Naive B cell (primary cell): ENCODE data around the gene AADAT. TPM values are rescaled to one million over a fixed set of nuclear protein-coding genes. Genes with fewer than 3 reads are reported as not detected.

Source experiments
- ATAC-seq, 2 donors: fragments of 150-1000 bp; cut with Tn5 transposase; 2 replicates each; pipeline ENCODE4 v1.10.0; 2021; ENCODE audit warnings: low read depth in 2 of 2, mild to moderate bottlenecking in 2 of 2, moderate library complexity in 2 of 2
- DNase-seq: peaks from one replicate; pipeline ENCODE4 v3.0.0; 2022
- H3K27ac Mint-ChIP-seq, 6 donors: one replicate each; pipeline ENCODE4 v1.8.0; 2020 to 2022; ENCODE audit warnings: mild to moderate bottlenecking in 6 of 6, mixed read lengths in 6 of 6, moderate library complexity in 5 of 6, inconsistent platforms in 2 of 6
- H3K27me3 Mint-ChIP-seq, 3 donors: one replicate each; pipeline ENCODE4 v1.8.0; 2021 to 2022; ENCODE audit warnings: mixed read lengths in 3 of 3, mild to moderate bottlenecking in 1 of 3
- H3K36me3 Mint-ChIP-seq, 2 donors: one replicate each; pipeline ENCODE4 v1.8.0; 2020 to 2022; ENCODE audit warnings: mixed read lengths in 2 of 2, inconsistent platforms in 1 of 2, mild to moderate bottlenecking in 1 of 2
- H3K4me1 Mint-ChIP-seq, 3 donors: one replicate each; pipeline ENCODE4 v1.8.0; 2020 to 2022; ENCODE audit warnings: mixed read lengths in 3 of 3, inconsistent platforms in 1 of 3, mild to moderate bottlenecking in 1 of 3, moderate library complexity in 1 of 3
- H3K4me3 Mint-ChIP-seq, 8 donors: one replicate each; pipeline ENCODE4 v1.8.0; 2020 to 2022; ENCODE audit warnings: mild to moderate bottlenecking in 8 of 8, mixed read lengths in 8 of 8, moderate library complexity in 8 of 8, inconsistent platforms in 2 of 8
- H3K9me3 Mint-ChIP-seq, 7 donors: one replicate each; pipeline ENCODE4 v1.8.0; 2020 to 2022; ENCODE audit warnings: mixed read lengths in 7 of 7, mild to moderate bottlenecking in 5 of 7, inconsistent platforms in 2 of 7, moderate library complexity in 1 of 7
- polyA plus RNA-seq, 6 donors: library from polyadenylated mRNA; unstranded; fragments of 300-500 nt; fragmentation: Illumina TruSeq; gene quantifications; one replicate each; pipeline ENCODE4 v1.2.3, GENCODE V29; 2021; ENCODE audit warnings: low read depth in 6 of 6

The AADAT gene
- polyA plus RNA-seq, 6 donors from 2014 or later, result not detected

- Mint-ChIP-seq H3K36me3 (no peaks in the 10 kb centered on the region), H3K27ac (no peak overlapping the region), H3K4me1 (no peaks in the 10 kb centered on the region), H3K4me3 (no peak overlapping the region), H3K27me3 (peaks cover 4 to 19% (median 17%) of the 10 kb centered on the region in 3 donors), H3K9me3 (no peaks in the 10 kb centered on the region)
- ATAC-seq, result no peak
- no peak for DNase-seq
These were observed 51.5 kb downstream of the AADAT start for GRCh38 chr4:170038232-170038631.

GRCh38 chr4:170037481-170037880 lies 52.3 kb downstream of the AADAT start:
- no peak overlapping the region for H3K4me3 Mint-ChIP-seq
- DNase-seq, result no peak
- H3K9me3 Mint-ChIP-seq, result no peaks in the 10 kb centered on the region
- peaks cover 4 to 19% (median 14%) of the 10 kb centered on the region in 3 donors for H3K27me3 Mint-ChIP-seq
- H3K27ac Mint-ChIP-seq, result no peak overlapping the region
- H3K4me1 Mint-ChIP-seq, result no peaks in the 10 kb centered on the region
- no peak for ATAC-seq
- no peaks in the 10 kb centered on the region for H3K36me3 Mint-ChIP-seq

GRCh38 chr4:170035845-170036244 lies 53.9 kb downstream of the AADAT start:
- no peak for ATAC-seq
- Mint-ChIP-seq H3K9me3 (no peaks in the 10 kb centered on the region), H3K27me3 (peaks cover 0 to 24% (median 19%) of the 10 kb centered on the region in 3 donors), H3K4me1 (no peaks in the 10 kb centered on the region), H3K27ac (no peak overlapping the region), H3K4me3 (no peak overlapping the region), H3K36me3 (no peaks in the 10 kb centered on the region)
- no peak for DNase-seq

GRCh38 chr4:170035231-170035630 lies 54.5 kb downstream of the AADAT start:
- Mint-ChIP-seq H3K9me3 (no peaks in the 10 kb centered on the region), H3K4me1 (no peaks in the 10 kb centered on the region), H3K27me3 (peaks cover 0 to 26% (median 13%) of the 10 kb centered on the region in 3 donors), H3K36me3 (no peaks in the 10 kb centered on the region), H3K4me3 (no peak overlapping the region), H3K27ac (no peak overlapping the region)
- DNase-seq (no peak), ATAC-seq (no peak)

- H3K27ac Mint-ChIP-seq, result peak overlapping the region in 1 of 6 donors; percentile 55
- H3K4me1 Mint-ChIP-seq, result no peaks in the 10 kb centered on the region
- H3K9me3 Mint-ChIP-seq, result peaks cover 0 to 3% (median 0%) of the 10 kb centered on the region in 7 donors
- H3K27me3 Mint-ChIP-seq, result peaks cover 0 to 34% (median 16%) of the 10 kb centered on the region in 3 donors
- H3K4me3 Mint-ChIP-seq, result peak overlapping the region in 1 of 8 donors; percentile 41
- no peak for ATAC-seq
- DNase-seq, result no peak
- no peaks in the 10 kb centered on the region for H3K36me3 Mint-ChIP-seq
These were observed 55.8 kb downstream of the AADAT start for GRCh38 chr4:170033999-170034398.

- H3K4me1 Mint-ChIP-seq, result peaks cover 7 to 11% (median 9%) of the 10 kb centered on the region in 3 donors
- H3K36me3 Mint-ChIP-seq, result no peaks in the 10 kb centered on the region
- H3K27me3 Mint-ChIP-seq, result peaks cover 9 to 36% (median 31%) of the 10 kb centered on the region in 3 donors
- H3K4me3 Mint-ChIP-seq, result peak overlapping the region in 1 of 8 donors; percentile 17
- H3K9me3 Mint-ChIP-seq, result peaks cover 0 to 3% (median 0%) of the 10 kb centered on the region in 7 donors
- ATAC-seq (no peak), DNase-seq (no peak)
- no peak overlapping the region for H3K27ac Mint-ChIP-seq
These were observed 59.6 kb downstream of the AADAT start for GRCh38 chr4:170030121-170030520.

GRCh38 chr4:170027181-170027829 lies 62.5 kb downstream of the AADAT start:
- peaks cover 9 to 37% (median 36%) of the 10 kb centered on the region in 3 donors for H3K27me3 Mint-ChIP-seq
- ATAC-seq (peak; percentile 69 to 71), DNase-seq (peak; percentile 88)
- no peaks in the 10 kb centered on the region for H3K36me3 Mint-ChIP-seq
- peaks cover 0 to 3% (median 0%) of the 10 kb centered on the region in 7 donors for H3K9me3 Mint-ChIP-seq
- H3K4me1 Mint-ChIP-seq, result peaks cover 7 to 11% (median 9%) of the 10 kb centered on the region in 3 donors
- peak overlapping the region; percentile 90 to 96 (median 94) for H3K4me3 Mint-ChIP-seq
- H3K27ac Mint-ChIP-seq, result peak overlapping the region in 4 of 6 donors; percentile 67 to 89 (median 89)

- H3K27ac Mint-ChIP-seq, result peak within 1 kb of the TSS; percentile 67 to 92 (median 89)
- DNase-seq (peak; percentile 85), ATAC-seq (peak; percentile 74 to 76)
- H3K4me1 Mint-ChIP-seq, result peaks cover 7 to 11% (median 9%) of the 10 kb centered on the region in 3 donors
- H3K27me3 Mint-ChIP-seq, result peaks cover 9 to 37% (median 32%) of the 10 kb centered on the region in 3 donors
- H3K4me3 Mint-ChIP-seq, result peak within 1 kb of the TSS; percentile 90 to 96 (median 94)
- no peaks in the 10 kb centered on the region for H3K36me3 Mint-ChIP-seq
- H3K9me3 Mint-ChIP-seq, result peaks cover 0 to 3% (median 0%) of the 10 kb centered on the region in 7 donors
These were observed 63.3 kb downstream of the AADAT start, which contains the start of gene MFAP3L for GRCh38 chr4:170026253-170027021. MFAP3L (minus strand) TSS chr4:170026395; CDS start chr4:170005877, 20,518 bp downstream.

GRCh38 chr4:170025523-170026252 lies 64.1 kb downstream of the AADAT start:
- DNase-seq (peak; percentile 15), ATAC-seq (no peak)
- Mint-ChIP-seq H3K36me3 (no peaks in the 10 kb centered on the region), H3K9me3 (peaks cover 0 to 3% (median 0%) of the 10 kb centered on the region in 7 donors), H3K27me3 (peaks cover 9 to 40% (median 29%) of the 10 kb centered on the region in 3 donors), H3K4me1 (peaks cover 7 to 11% (median 9%) of the 10 kb centered on the region in 3 donors), H3K27ac (peak overlapping the region in 4 of 6 donors; percentile 38 to 77 (median 56)), H3K4me3 (peak overlapping the region; percentile 79 to 93 (median 88))

GRCh38 chr4:170022211-170022610 lies 67.5 kb downstream of the AADAT start:
- Mint-ChIP-seq H3K4me1 (peaks cover 2 to 6% (median 5%) of the 10 kb centered on the region in 3 donors), H3K9me3 (no peaks in the 10 kb centered on the region), H3K27ac (no peak overlapping the region), H3K27me3 (peaks cover 4 to 27% (median 16%) of the 10 kb centered on the region in 3 donors), H3K4me3 (peak overlapping the region in 1 of 8 donors; percentile 52), H3K36me3 (no peaks in the 10 kb centered on the region)
- no peak for DNase-seq
- ATAC-seq, result no peak

GRCh38 chr4:170017252-170017651 lies 72.5 kb downstream of the AADAT start:
- no peak overlapping the region for H3K27ac Mint-ChIP-seq
- no peak for DNase-seq
- no peaks in the 10 kb centered on the region for H3K36me3 Mint-ChIP-seq
- no peaks in the 10 kb centered on the region for H3K4me1 Mint-ChIP-seq
- no peak for ATAC-seq
- no peaks in the 10 kb centered on the region for H3K9me3 Mint-ChIP-seq
- peaks cover 5 to 20% (median 16%) of the 10 kb centered on the region in 3 donors for H3K27me3 Mint-ChIP-seq
- no peak overlapping the region for H3K4me3 Mint-ChIP-seq

GRCh38 chr4:170015285-170015684 lies 74.5 kb downstream of the AADAT start:
- peak overlapping the region in 1 of 8 donors; percentile 37 for H3K4me3 Mint-ChIP-seq
- peaks cover 0 to 6% (median 3%) of the 10 kb centered on the region in 3 donors for H3K4me1 Mint-ChIP-seq
- no peaks in the 10 kb centered on the region for H3K9me3 Mint-ChIP-seq
- no peaks in the 10 kb centered on the region for H3K36me3 Mint-ChIP-seq
- peak overlapping the region in 2 of 6 donors; percentile 56 to 68 for H3K27ac Mint-ChIP-seq
- peaks cover 8 to 13% (median 9%) of the 10 kb centered on the region in 3 donors for H3K27me3 Mint-ChIP-seq
- DNase-seq, result no peak
- ATAC-seq, result no peak
